Effector memory CD4-positive, alpha-beta T cell (primary cell): Measurements from ENCODE around the gene TMEM132C.

ENCODE experiments used
- DNase-seq, 3 donors: peaks; one replicate each; pipeline ENCODE4 v3.0.0-alpha.2; 2020
- H3K27ac ChIP-seq: 2 replicates; pipeline ENCODE4 v1.7.0; 2013; ENCODE audit warnings: mild to moderate bottlenecking, low read length, moderate library complexity; ENCODE audit not compliant: insufficient read depth, poor library complexity, severe bottlenecking
- H3K27me3 ChIP-seq: replicated peaks from 2 replicates; pipeline ENCODE4 v1.7.0; 2013; ENCODE audit warnings: mild to moderate bottlenecking, low read length; ENCODE audit not compliant: insufficient read depth, control insufficient read depth, poor library complexity, severe bottlenecking
- H3K36me3 ChIP-seq: 2 replicates; pipeline ENCODE4 v1.7.0; 2013; ENCODE audit warnings: mild to moderate bottlenecking, low read length, moderate library complexity; ENCODE audit not compliant: control insufficient read depth, insufficient read depth
- H3K4me1 ChIP-seq: 2 replicates; pipeline ENCODE4 v1.7.0; 2013; ENCODE audit warnings: low read length, mild to moderate bottlenecking; ENCODE audit not compliant: control insufficient read depth, insufficient read depth, poor library complexity, severe bottlenecking
- H3K4me3 ChIP-seq: 2 replicates; pipeline ENCODE4 v1.7.0; 2013; ENCODE audit warnings: low read length, low read depth, mild to moderate bottlenecking; ENCODE audit not compliant: insufficient read depth, poor library complexity, severe bottlenecking
- H3K9me3 ChIP-seq: 2 replicates; pipeline ENCODE4 v1.7.0; 2013; ENCODE audit warnings: mild to moderate bottlenecking, low read length, moderate library complexity; ENCODE audit not compliant: control insufficient read depth

TMEM132C gene

DNA sequence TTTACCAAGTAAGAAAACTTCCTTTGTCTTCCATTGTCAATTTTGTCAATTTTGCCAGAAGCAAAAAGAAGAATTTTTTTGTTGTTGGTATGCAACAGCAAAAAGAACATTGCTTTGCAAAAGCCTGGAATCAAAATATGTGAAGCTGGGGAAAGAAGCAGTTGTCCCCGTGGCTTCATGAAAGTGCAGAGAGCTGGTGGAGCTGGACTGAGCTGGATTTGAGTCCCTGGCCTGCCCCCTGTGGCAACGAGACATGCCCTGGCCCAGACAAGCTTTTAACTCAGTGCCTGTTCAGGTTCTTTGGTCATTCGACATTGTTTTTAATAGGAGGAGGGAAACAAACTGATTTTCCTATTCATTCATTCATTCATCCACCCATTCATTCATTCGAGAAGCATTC lies 486.5 kb downstream of the TMEM132C start:
- Histone ChIP-seq H3K36me3 (no peaks in the 10 kb centered on the region), H3K4me3 (no peak overlapping the region), H3K9me3 (no peaks in the 10 kb centered on the region), H3K27me3 (no peaks in the 10 kb centered on the region), H3K4me1 (no peaks in the 10 kb centered on the region), H3K27ac (no peak overlapping the region)
- DNase-seq = no peak

DNA sequence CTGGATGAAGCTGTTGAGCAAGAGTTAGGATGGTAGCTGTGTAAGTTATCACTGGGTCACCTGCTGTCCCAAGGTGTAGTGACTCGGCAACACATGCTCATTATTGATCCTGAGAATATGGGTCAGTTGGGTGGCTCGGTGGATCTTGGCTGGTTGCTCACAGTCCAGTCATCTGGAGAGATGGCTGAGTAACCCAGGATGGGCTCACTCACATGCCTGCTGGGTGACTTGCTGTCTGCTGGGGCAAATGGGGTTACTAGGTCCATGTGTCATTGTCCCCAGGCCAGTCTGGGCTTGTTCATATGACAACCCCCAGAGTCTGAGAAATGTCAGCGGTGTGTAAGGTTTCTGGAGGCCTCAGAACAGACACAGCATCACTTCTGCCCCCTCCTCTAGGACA lies 487.3 kb downstream of the TMEM132C start:
- Histone ChIP-seq H3K9me3 (no peaks in the 10 kb centered on the region), H3K27me3 (no peaks in the 10 kb centered on the region), H3K4me3 (no peak overlapping the region), H3K27ac (no peak overlapping the region), H3K36me3 (no peaks in the 10 kb centered on the region), H3K4me1 (no peaks in the 10 kb centered on the region)
- no peak for DNase-seq

DNA sequence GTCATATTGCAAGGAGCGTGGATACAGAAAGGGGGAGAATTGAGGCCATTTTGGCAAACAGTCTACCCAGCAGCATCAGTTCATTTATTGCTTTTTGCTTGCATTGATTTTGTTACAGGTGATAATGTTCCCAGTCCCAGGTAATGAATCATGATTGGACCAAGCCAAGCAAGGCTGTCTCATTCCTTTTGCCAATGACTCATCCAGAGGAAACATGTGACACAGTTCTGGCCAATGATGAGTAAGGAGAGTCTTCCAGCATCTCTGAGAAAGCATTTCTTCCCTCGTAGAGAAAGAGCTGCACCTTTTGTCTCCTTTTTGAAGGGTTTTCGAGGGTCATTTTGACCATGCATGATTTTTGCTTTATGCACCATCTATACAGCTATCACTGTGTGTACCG lies 488.6 kb downstream of the TMEM132C start:
- H3K4me3 ChIP-seq = no peak overlapping the region
- H3K9me3 ChIP-seq = no peaks in the 10 kb centered on the region
- DNase-seq = no peak
- H3K27ac ChIP-seq = no peak overlapping the region
- H3K27me3 ChIP-seq = no peaks in the 10 kb centered on the region
- no peaks in the 10 kb centered on the region for H3K4me1 ChIP-seq
- no peaks in the 10 kb centered on the region for H3K36me3 ChIP-seq
